ENCODE results near the gene ARMC10.
"Not testable (repeated sequence)": the region's sequence is repeated elsewhere in the genome, so short reads cannot be mapped to it uniquely, and the experiment has no call there.

The ARMC10 gene

DNA sequence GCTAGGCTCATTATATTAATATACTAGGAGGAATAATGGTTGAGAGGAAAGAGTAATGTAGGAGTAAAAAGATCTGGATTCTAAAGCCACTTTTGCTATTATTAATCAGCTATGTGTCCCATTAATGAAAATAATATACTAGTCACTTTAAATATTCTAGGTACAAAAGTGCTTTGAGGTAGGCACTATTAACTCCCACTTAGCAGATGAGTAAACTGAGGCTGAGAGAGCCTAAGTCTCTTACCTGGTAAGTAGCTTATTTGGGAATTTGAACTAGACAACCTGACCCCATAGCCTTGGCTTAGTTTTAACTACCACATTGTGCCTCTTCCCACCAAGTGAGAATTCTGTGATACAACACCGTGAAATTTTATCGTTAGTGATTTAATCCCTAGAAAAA, 6.0 kb downstream of the ARMC10 start:
- peaks cover 8% of the 10 kb centered on the region for H3K79me2 ChIP-seq (ENCODE audit: control insufficient read depth, insufficient read depth, low read length)
- H3K9ac ChIP-seq (ENCODE audit: low read length), result no peak overlapping the region
- H3K4me2 ChIP-seq (ENCODE audit: low read length), result no peak overlapping the region
- H3K23ac ChIP-seq (ENCODE audit: low read length), result no peak overlapping the region
- no peak overlapping the region for H2BK120ac ChIP-seq (ENCODE audit: low read depth, low read length)
- H2AK5ac ChIP-seq (ENCODE audit: low read length), result no peak overlapping the region
- no peak overlapping the region for H2BK5ac ChIP-seq (ENCODE audit: low read length)
- DNase-seq, result no peak
- no peak overlapping the region for H3K4me3 ChIP-seq (ENCODE audit: low read length)
- peaks cover 5% of the 10 kb centered on the region for H3K4me1 ChIP-seq (ENCODE audit: control insufficient read depth, low read depth, low read length)
- no peak overlapping the region for H3K4ac ChIP-seq (ENCODE audit: low read depth, low read length)
- H3K36me3 ChIP-seq (ENCODE audit: control insufficient read depth, insufficient read depth, low read length), result no peaks in the 10 kb centered on the region
- no peak overlapping the region for H4K8ac ChIP-seq (ENCODE audit: low read depth, low read length)
- H3K79me1 ChIP-seq (ENCODE audit: low read length), result peaks cover 2% of the 10 kb centered on the region
- WGBS (ENCODE audit: extremely low coverage, insufficient coverage, low lambda C conversion rate), result no CpG with 5 or more reads among the region's 2 CpGs
- no peak overlapping the region for H3K56ac ChIP-seq (ENCODE audit: low read length)
- H3K27ac ChIP-seq (ENCODE audit: low read depth, low read length), result no peak overlapping the region
- H3K18ac ChIP-seq (ENCODE audit: low read length), result no peak overlapping the region
- H4K5ac ChIP-seq (ENCODE audit: low read length), result no peak overlapping the region
- H3K27me3 ChIP-seq (ENCODE audit: insufficient read depth, low read length, poor library complexity), result no peaks in the 10 kb centered on the region
- no peak overlapping the region for H2BK15ac ChIP-seq (replicated peaks; ENCODE audit: low read depth)

- Histone ChIP-seq H3K36me3 (ENCODE audit: control insufficient read depth, insufficient read depth, low read length) (no peaks in the 10 kb centered on the region), H2BK5ac (ENCODE audit: low read length) (no peak overlapping the region), H2BK15ac (replicated peaks; ENCODE audit: low read depth) (no peak overlapping the region), H3K18ac (ENCODE audit: low read length) (no peak overlapping the region), H3K23ac (ENCODE audit: low read length) (no peak overlapping the region), H3K27ac (ENCODE audit: low read depth, low read length) (no peak overlapping the region), H3K4me3 (ENCODE audit: low read length) (no peak overlapping the region), H3K4me1 (ENCODE audit: control insufficient read depth, low read depth, low read length) (peaks cover 5% of the 10 kb centered on the region), H3K27me3 (ENCODE audit: insufficient read depth, low read length, poor library complexity) (no peaks in the 10 kb centered on the region), H3K79me1 (ENCODE audit: low read length) (no peaks in the 10 kb centered on the region), H3K4ac (ENCODE audit: low read depth, low read length) (no peak overlapping the region), H3K79me2 (ENCODE audit: control insufficient read depth, insufficient read depth, low read length) (peaks cover 1% of the 10 kb centered on the region), H4K5ac (ENCODE audit: low read length) (no peak overlapping the region), H2BK120ac (ENCODE audit: low read depth, low read length) (no peak overlapping the region), H2AK5ac (ENCODE audit: low read length) (no peak overlapping the region), H3K4me2 (ENCODE audit: low read length) (no peak overlapping the region), H4K8ac (ENCODE audit: low read depth, low read length) (no peak overlapping the region), H3K9ac (ENCODE audit: low read length) (no peak overlapping the region), H3K56ac (ENCODE audit: low read length) (peak overlapping the region; percentile 11)
- no CpG with 5 or more reads among the region's 1 CpG for WGBS (ENCODE audit: extremely low coverage, insufficient coverage, low lambda C conversion rate)
- DNase-seq, result peak; percentile 45
Measured at GRCh38 chr7:103082497-103082896, 7.6 kb downstream of the ARMC10 start.

- Histone ChIP-seq H3K23ac (ENCODE audit: low read length) (no peak overlapping the region), H2BK5ac (ENCODE audit: low read length) (no peak overlapping the region), H3K4ac (ENCODE audit: low read depth, low read length) (no peak overlapping the region), H2AK5ac (ENCODE audit: low read length) (no peak overlapping the region), H3K27ac (ENCODE audit: low read depth, low read length) (no peak overlapping the region), H3K4me2 (ENCODE audit: low read length) (no peak overlapping the region), H3K4me1 (ENCODE audit: control insufficient read depth, low read depth, low read length) (peaks cover 5% of the 10 kb centered on the region), H3K56ac (ENCODE audit: low read length) (no peak overlapping the region), H2BK120ac (ENCODE audit: low read depth, low read length) (no peak overlapping the region), H3K36me3 (ENCODE audit: control insufficient read depth, insufficient read depth, low read length) (no peaks in the 10 kb centered on the region), H3K79me1 (ENCODE audit: low read length) (no peaks in the 10 kb centered on the region), H4K5ac (ENCODE audit: low read length) (no peak overlapping the region), H3K79me2 (ENCODE audit: control insufficient read depth, insufficient read depth, low read length) (peaks cover 1% of the 10 kb centered on the region), H3K18ac (ENCODE audit: low read length) (no peak overlapping the region), H3K4me3 (ENCODE audit: low read length) (no peak overlapping the region), H2BK15ac (replicated peaks; ENCODE audit: low read depth) (no peak overlapping the region), H3K9ac (ENCODE audit: low read length) (no peak overlapping the region), H4K8ac (ENCODE audit: low read depth, low read length) (no peak overlapping the region), H3K27me3 (ENCODE audit: insufficient read depth, low read length, poor library complexity) (no peaks in the 10 kb centered on the region)
- DNase-seq, result no peak
- WGBS (ENCODE audit: extremely low coverage, insufficient coverage, low lambda C conversion rate), result no CpG with 5 or more reads among the region's 3 CpGs
Measured at GRCh38 chr7:103083210-103083609, 8.3 kb downstream of the ARMC10 start.

DNA sequence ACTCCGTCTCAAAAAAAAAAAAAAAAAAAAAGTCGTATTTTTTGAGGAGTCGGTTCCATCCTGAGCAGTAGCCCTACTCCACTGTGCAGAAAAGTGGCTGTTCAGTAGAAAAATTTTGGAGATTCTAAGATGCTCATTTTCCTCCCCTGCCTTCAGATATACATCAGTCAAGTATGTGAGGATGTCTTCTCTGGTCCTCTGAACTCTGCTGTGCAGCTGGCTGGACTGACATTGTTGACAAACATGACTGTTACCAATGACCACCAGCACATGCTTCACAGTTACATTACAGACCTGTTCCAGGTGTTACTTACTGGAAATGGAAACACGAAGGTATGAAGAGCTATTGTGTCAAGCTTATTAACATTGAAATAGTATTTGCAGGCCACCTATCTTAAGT, 17.4 kb downstream of the ARMC10 start:
- not testable (repeated sequence) for H3K56ac ChIP-seq (ENCODE audit: low read length); H2BK120ac ChIP-seq (ENCODE audit: low read depth, low read length); H3K4me1 ChIP-seq (ENCODE audit: control insufficient read depth, low read depth, low read length); H3K27me3 ChIP-seq (ENCODE audit: insufficient read depth, low read length, poor library complexity); H4K8ac ChIP-seq (ENCODE audit: low read depth, low read length); H3K79me2 ChIP-seq (ENCODE audit: control insufficient read depth, insufficient read depth, low read length); H2AK5ac ChIP-seq (ENCODE audit: low read length); DNase-seq; H3K36me3 ChIP-seq (ENCODE audit: control insufficient read depth, insufficient read depth, low read length); H3K18ac ChIP-seq (ENCODE audit: low read length); H2BK5ac ChIP-seq (ENCODE audit: low read length); H3K23ac ChIP-seq (ENCODE audit: low read length); H2BK15ac ChIP-seq (replicated peaks; ENCODE audit: low read depth); H3K4ac ChIP-seq (ENCODE audit: low read depth, low read length); H3K79me1 ChIP-seq (ENCODE audit: low read length); H3K4me2 ChIP-seq (ENCODE audit: low read length); H3K4me3 ChIP-seq (ENCODE audit: low read length); H4K5ac ChIP-seq (ENCODE audit: low read length); H3K9ac ChIP-seq (ENCODE audit: low read length); H3K27ac ChIP-seq (ENCODE audit: low read depth, low read length)
- no CpG with 5 or more reads among the region's 4 CpGs for WGBS (ENCODE audit: extremely low coverage, insufficient coverage, low lambda C conversion rate)

DNA sequence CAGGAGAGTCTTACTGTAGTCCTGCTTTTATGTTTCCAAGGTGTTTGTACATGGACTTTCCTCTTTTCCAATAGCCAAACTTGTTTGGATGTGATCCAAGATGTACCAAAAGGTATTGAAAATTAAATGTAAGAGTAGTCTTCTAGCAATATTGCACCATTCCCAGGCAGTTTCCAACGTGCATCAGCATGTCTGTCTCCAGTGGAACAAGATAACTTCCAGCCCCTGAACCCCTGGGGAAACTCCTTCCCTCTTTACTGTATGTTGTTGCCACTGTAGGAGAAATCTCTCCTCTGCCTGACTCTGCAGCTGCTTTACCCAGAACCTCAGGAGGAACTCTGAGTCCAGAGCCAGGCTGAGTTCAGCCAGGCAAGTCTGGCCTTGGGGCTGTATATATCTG, 18.5 kb downstream of the ARMC10 start:
- H3K9ac ChIP-seq (ENCODE audit: low read length), result no peak overlapping the region
- H3K4me1 ChIP-seq (ENCODE audit: control insufficient read depth, low read depth, low read length), result no peaks in the 10 kb centered on the region
- no peak overlapping the region for H2BK5ac ChIP-seq (ENCODE audit: low read length)
- no peak overlapping the region for H2BK120ac ChIP-seq (ENCODE audit: low read depth, low read length)
- no peak overlapping the region for H3K4ac ChIP-seq (ENCODE audit: low read depth, low read length)
- no CpG with 5 or more reads among the region's 1 CpG for WGBS (ENCODE audit: extremely low coverage, insufficient coverage, low lambda C conversion rate)
- H2BK15ac ChIP-seq (replicated peaks; ENCODE audit: low read depth), result no peak overlapping the region
- H3K27ac ChIP-seq (ENCODE audit: low read depth, low read length), result no peak overlapping the region
- no peaks in the 10 kb centered on the region for H3K36me3 ChIP-seq (ENCODE audit: control insufficient read depth, insufficient read depth, low read length)
- no peak overlapping the region for H4K5ac ChIP-seq (ENCODE audit: low read length)
- H3K4me2 ChIP-seq (ENCODE audit: low read length), result no peak overlapping the region
- H3K27me3 ChIP-seq (ENCODE audit: insufficient read depth, low read length, poor library complexity), result no peaks in the 10 kb centered on the region
- H3K18ac ChIP-seq (ENCODE audit: low read length), result no peak overlapping the region
- no peak overlapping the region for H2AK5ac ChIP-seq (ENCODE audit: low read length)
- H4K8ac ChIP-seq (ENCODE audit: low read depth, low read length), result no peak overlapping the region
- DNase-seq, result no peak
- H3K56ac ChIP-seq (ENCODE audit: low read length), result no peak overlapping the region
- H3K79me2 ChIP-seq (ENCODE audit: control insufficient read depth, insufficient read depth, low read length), result no peaks in the 10 kb centered on the region
- no peaks in the 10 kb centered on the region for H3K79me1 ChIP-seq (ENCODE audit: low read length)
- no peak overlapping the region for H3K4me3 ChIP-seq (ENCODE audit: low read length)
- no peak overlapping the region for H3K23ac ChIP-seq (ENCODE audit: low read length)

DNA sequence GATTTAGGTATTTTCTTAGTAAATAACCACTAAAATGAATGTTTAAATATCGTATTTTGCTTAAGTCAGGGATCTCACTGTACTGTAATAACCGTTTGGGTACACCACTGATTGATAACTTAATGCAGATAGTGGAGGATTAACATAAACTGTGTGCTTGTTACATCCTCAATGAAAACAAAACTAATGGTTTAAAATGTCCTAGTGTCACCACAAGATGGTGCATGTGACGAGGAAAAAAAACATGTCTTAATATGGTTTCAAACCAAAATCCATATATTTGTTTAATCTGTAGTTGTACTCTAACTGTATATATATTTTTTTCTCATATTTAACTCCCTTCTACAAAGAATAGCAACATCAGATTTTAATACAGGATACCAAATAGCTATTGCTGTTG, 19.2 kb downstream of the ARMC10 start:
- no peak overlapping the region for H3K56ac ChIP-seq (ENCODE audit: low read length)
- no peaks in the 10 kb centered on the region for H3K27me3 ChIP-seq (ENCODE audit: insufficient read depth, low read length, poor library complexity)
- H3K18ac ChIP-seq (ENCODE audit: low read length), result no peak overlapping the region
- no peak overlapping the region for H2BK15ac ChIP-seq (replicated peaks; ENCODE audit: low read depth)
- H2BK5ac ChIP-seq (ENCODE audit: low read length), result no peak overlapping the region
- no peak overlapping the region for H4K5ac ChIP-seq (ENCODE audit: low read length)
- H3K4me1 ChIP-seq (ENCODE audit: control insufficient read depth, low read depth, low read length), result no peaks in the 10 kb centered on the region
- no CpG with 5 or more reads among the region's 3 CpGs for WGBS (ENCODE audit: extremely low coverage, insufficient coverage, low lambda C conversion rate)
- H4K8ac ChIP-seq (ENCODE audit: low read depth, low read length), result no peak overlapping the region
- no peak overlapping the region for H3K23ac ChIP-seq (ENCODE audit: low read length)
- H3K27ac ChIP-seq (ENCODE audit: low read depth, low read length), result no peak overlapping the region
- no peak for DNase-seq
- no peak overlapping the region for H2AK5ac ChIP-seq (ENCODE audit: low read length)
- H3K4ac ChIP-seq (ENCODE audit: low read depth, low read length), result no peak overlapping the region
- no peak overlapping the region for H3K9ac ChIP-seq (ENCODE audit: low read length)
- no peak overlapping the region for H3K4me3 ChIP-seq (ENCODE audit: low read length)
- H3K79me1 ChIP-seq (ENCODE audit: low read length), result no peaks in the 10 kb centered on the region
- no peak overlapping the region for H3K4me2 ChIP-seq (ENCODE audit: low read length)
- H3K79me2 ChIP-seq (ENCODE audit: control insufficient read depth, insufficient read depth, low read length), result no peaks in the 10 kb centered on the region
- no peak overlapping the region for H2BK120ac ChIP-seq (ENCODE audit: low read depth, low read length)
- H3K36me3 ChIP-seq (ENCODE audit: control insufficient read depth, insufficient read depth, low read length), result no peaks in the 10 kb centered on the region

Data from mesendoderm (in vitro differentiated cells).